Gastroesophageal sphincter (tissue), 4 donors: ENCODE measurements around the gene STXBP6. TPM values are rescaled to one million over a fixed set of nuclear protein-coding genes. Genes with fewer than 3 reads are reported as not detected.

ENCODE experiments used
- ATAC-seq: fragments of 150-250 bp; one replicate; pipeline ENCODE4 v1.9.1; 2016; ENCODE audit warnings: mild to moderate bottlenecking, moderate library complexity
- H3K27ac ChIP-seq, 4 donors: fragments of 200-600 bp; sonication (generic) in 3 of 4; 1 replicate in 3 of 4; 2 replicates in 1 of 4; pipeline ENCODE4 v1.5.1; 2016 to 2019
- H3K27me3 ChIP-seq: fragments of 200-600 bp; sonication (generic); one replicate; pipeline ENCODE4 v1.5.1; 2019
- H3K36me3 ChIP-seq, 2 donors: fragments of 200-600 bp; sonication (generic); one replicate each; pipeline ENCODE4 v1.5.1; 2019; ENCODE audit warnings: control low read depth in 1 of 2
- H3K4me1 ChIP-seq, 3 donors: fragments of 200-600 bp; sonication (generic); 1 replicate in 2 of 3; 2 replicates in 1 of 3; pipeline ENCODE4 v1.5.1; 2016 to 2019; ENCODE audit warnings: control low read depth in 2 of 3
- H3K4me3 ChIP-seq, 2 donors: fragments of 200-600 bp; sonication (generic); one replicate each; pipeline ENCODE4 v1.5.1; 2019; ENCODE audit warnings: mild to moderate bottlenecking in 1 of 2, moderate library complexity in 1 of 2
- H3K9me3 ChIP-seq, 3 donors: fragments of 200-600 bp; sonication (generic); one replicate each; pipeline ENCODE4 v1.5.1; 2017 to 2019; ENCODE audit warnings: control low read depth in 2 of 3
- EP300 ChIP-seq: sonication (generic); formaldehyde crosslinking; IDR thresholded peaks from one replicate; pipeline ENCODE4 v1.6.1; 2017; ENCODE audit warnings: antibody characterized with exemption, mild to moderate bottlenecking
- POLR2A ChIP-seq, 2 donors: fragments of 450-650 bp; IDR thresholded peaks; one replicate each; pipeline ENCODE4 v1.6.1; 2017; ENCODE audit warnings: antibody characterized with exemption in 2 of 2, mild to moderate bottlenecking in 2 of 2, moderate library complexity in 1 of 2
- POLR2AphosphoS5 ChIP-seq: sonication (generic); formaldehyde crosslinking; IDR thresholded peaks from one replicate; pipeline ENCODE4 v1.6.1; 2017; ENCODE audit warnings: antibody characterized with exemption
- WGBS, 2 donors: methylation state at CpG; one replicate each; pipeline ENCODE4 v1.1.5; 2018; ENCODE audit warnings: low coverage in 1 of 2; 5-methylcytosine and 5-hydroxymethylcytosine counted together
- total RNA-seq, 4 donors: library from RNA; depleted of rRNA; stranded (reverse); fragments of >200 nt; gene quantifications; one replicate each; pipeline ENCODE4 v1.1.0, GENCODE V29; 2016
- TF ChIP-seq, protein P1 (sequence below), 4 experiments: fragments of 200-600 bp in 2 of 4; fragments of 450-650 bp in 2 of 4; sonication (generic) in 1 of 4; IDR thresholded peaks; one replicate each; pipeline ENCODE4 v1.5.1; 2017 to 2019; ENCODE audit warnings: antibody characterized with exemption in 4 of 4, mild to moderate bottlenecking in 2 of 4, moderate library complexity in 2 of 4

Gene STXBP6
- total RNA-seq, 4 donors from 2014 or later = 29.3 to 55.7 (median 44.0) TPM

DNA sequence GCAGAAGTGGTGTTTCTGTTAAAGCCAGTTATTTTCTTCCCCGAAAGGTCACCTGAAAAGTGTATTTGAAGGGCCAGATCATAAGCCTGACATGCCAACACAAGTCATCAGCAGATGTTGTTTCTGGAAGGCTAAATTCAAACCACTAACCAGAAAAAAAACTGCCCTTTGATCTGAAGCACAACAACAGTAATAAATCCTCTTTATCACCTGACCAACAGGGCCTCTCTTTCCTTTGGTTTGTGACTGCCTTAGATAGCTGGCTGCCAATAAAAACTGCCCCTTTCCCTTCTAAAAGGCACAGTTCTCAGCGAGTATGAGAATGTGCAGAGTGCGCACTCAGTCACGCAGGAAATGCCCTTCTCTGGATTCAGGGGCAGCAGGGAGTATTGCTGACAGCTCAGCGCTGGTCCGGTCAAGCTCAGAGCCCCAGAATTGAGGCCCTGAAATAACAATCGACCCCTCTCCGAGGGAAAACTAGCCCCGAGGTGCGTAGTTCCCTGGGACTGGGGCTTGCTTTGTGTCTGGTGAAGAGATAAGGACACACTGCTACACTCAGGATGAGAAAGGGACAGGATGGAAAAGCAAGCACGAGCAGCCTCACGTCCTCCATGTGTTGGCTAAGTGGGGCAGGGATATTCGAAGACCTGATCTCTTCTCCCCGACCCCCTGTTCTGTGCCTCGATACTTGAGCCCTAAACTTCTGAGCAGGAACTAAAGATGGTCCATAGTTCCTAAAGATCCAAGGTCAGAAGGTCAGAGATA is 231.7 kb downstream of the STXBP6 start:
- WGBS, 2 donors = 53 to 83% methylated on average over 1 to 11 of the region's 15 CpGs
- Histone ChIP-seq H3K36me3 (peaks cover 0 to 27% of the 10 kb centered on the region in 2 donors), H3K4me1 (no peaks in the 10 kb centered on the region), H3K27me3 (no peaks in the 10 kb centered on the region), H3K9me3 (no peaks in the 10 kb centered on the region), H3K4me3 (no peak overlapping the region), H3K27ac (peak overlapping the region in 1 of 4 donors; percentile 24)
- TF ChIP-seq POLR2A (IDR thresholded peaks at IDR 0.05) (no peak), POLR2AphosphoS5 (no peak), EP300 (no peak)
- TF ChIP-seq, protein P1, sequence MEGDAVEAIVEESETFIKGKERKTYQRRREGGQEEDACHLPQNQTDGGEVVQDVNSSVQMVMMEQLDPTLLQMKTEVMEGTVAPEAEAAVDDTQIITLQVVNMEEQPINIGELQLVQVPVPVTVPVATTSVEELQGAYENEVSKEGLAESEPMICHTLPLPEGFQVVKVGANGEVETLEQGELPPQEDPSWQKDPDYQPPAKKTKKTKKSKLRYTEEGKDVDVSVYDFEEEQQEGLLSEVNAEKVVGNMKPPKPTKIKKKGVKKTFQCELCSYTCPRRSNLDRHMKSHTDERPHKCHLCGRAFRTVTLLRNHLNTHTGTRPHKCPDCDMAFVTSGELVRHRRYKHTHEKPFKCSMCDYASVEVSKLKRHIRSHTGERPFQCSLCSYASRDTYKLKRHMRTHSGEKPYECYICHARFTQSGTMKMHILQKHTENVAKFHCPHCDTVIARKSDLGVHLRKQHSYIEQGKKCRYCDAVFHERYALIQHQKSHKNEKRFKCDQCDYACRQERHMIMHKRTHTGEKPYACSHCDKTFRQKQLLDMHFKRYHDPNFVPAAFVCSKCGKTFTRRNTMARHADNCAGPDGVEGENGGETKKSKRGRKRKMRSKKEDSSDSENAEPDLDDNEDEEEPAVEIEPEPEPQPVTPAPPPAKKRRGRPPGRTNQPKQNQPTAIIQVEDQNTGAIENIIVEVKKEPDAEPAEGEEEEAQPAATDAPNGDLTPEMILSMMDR (IDR thresholded peaks at IDR 0.05) = no peak
- peak; percentile 41 for ATAC-seq

DNA sequence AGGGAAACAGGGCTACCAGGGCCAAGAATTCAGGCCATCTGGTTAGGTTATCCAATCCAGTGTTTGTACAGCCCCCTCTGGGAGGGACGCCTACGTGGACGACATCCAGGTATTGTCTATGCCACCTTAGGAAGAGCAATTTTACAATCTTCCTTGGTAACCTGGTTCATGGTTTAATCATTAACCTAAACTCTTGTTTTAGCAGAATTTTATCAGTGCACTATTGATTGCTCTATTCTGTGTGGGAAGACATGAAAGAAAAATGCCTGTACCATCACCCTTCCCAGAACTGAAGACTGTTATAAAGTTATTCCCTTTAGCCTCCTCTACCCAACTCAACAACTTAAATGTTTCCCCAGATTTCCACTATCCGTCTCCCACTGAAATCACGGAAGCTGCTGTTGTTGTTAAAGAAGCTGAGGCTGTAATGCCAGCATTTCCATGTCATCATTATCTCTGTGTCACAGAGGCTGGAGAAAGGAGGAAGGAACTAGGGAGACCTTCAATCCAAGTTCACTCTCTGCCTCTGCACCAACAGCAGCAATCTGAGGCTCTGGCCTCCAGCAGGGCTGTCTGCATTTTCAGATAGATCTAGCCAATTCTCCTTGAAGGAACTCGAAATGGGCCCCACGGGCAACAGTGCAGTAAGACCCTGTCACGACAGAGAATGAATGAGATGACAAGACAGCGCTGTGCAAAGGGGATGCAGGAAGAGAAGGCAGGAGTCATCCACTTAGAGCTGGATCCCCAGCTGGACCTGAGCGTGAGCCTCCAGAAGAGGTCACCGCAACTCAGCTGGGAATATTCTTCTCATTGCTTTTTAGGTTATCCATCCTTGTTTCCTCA is 232.5 kb downstream of the STXBP6 start:
- ATAC-seq = no peak
- Histone ChIP-seq H3K27ac (peak overlapping the region in 1 of 4 donors; percentile 24), H3K27me3 (no peaks in the 10 kb centered on the region), H3K36me3 (peaks cover 0 to 27% of the 10 kb centered on the region in 2 donors), H3K9me3 (no peaks in the 10 kb centered on the region), H3K4me1 (no peaks in the 10 kb centered on the region), H3K4me3 (no peak overlapping the region)
- TF ChIP-seq, protein P1 (IDR thresholded peaks at IDR 0.05) = peak in 1 of 4 experiments; percentile 44
- TF ChIP-seq POLR2A (IDR thresholded peaks at IDR 0.05) = no peak
- 54 to 82% methylated on average over 5 to 9 of the region's 11 CpGs for WGBS, 2 donors

DNA sequence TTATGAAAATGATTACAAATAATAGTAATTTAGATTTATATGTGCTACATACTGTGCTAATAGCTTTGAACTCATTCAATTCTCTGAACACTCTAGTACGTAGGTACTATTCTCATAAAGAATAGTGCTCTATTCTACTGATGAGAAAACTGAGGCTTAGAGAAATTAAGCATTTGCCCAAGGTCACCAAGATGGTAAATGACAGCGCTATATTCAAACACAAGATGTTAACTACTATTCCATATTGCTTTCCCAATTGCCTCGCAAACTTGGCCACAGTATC is 233.1 kb downstream of the STXBP6 start:
- Histone ChIP-seq H3K9me3 (no peaks in the 10 kb centered on the region), H3K27ac (no peak overlapping the region), H3K27me3 (no peaks in the 10 kb centered on the region), H3K36me3 (peaks cover 0 to 27% of the 10 kb centered on the region in 2 donors), H3K4me1 (no peaks in the 10 kb centered on the region), H3K4me3 (no peak overlapping the region)
- no peak for ATAC-seq
- 85 to 92% methylated on average over 2 to 3 of the region's 3 CpGs for WGBS, 2 donors
- TF ChIP-seq, protein P1 (IDR thresholded peaks at IDR 0.05) = no peak
- TF ChIP-seq EP300 (no peak), POLR2AphosphoS5 (no peak), POLR2A (IDR thresholded peaks at IDR 0.05) (no peak)

DNA sequence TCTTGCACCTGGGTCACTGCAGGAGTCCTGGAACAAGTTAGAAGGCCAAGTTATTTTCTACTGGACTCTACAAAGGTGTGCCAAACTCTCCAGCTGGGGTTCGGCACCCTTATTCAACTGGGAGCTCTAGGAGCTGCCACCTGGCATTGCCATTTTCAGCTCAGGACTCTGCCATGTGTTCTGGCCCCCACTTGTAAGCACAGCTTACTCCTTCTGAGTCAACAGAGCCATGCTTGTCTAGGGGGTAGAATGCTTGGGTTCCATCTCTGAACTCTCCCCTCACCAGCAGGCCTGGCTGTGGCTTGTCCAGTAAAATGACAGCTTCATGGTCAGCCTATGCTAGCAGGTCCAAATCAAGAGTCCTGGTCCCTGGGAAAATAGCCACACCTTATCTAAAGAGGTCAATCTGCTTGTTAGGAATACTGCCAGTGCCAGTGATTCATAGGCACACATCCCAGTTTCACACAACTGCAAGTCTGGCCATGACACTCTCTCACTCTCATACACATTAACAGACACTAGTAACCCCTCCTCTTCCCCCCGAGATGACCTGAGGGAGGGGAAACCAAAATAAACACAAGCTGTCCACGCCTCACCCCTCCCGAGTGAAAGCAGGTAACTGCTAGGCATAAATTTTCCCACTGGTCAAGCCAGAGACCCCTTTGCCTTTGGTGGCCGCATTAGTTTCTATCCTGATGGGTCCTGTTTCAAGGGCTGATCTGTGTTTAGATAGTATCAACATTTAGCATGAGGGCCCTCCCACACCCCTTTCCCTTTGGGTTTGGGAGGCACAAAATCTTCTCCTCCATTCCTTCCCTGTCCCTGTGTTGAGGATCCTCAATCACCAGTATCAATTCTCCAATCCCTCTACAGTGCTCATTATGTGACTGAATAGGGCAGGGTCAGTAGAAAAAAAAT is 233.7 kb downstream of the STXBP6 start:
- no peaks in the 10 kb centered on the region for H3K9me3 ChIP-seq
- TF ChIP-seq POLR2A (IDR thresholded peaks at IDR 0.05) = no peak
- TF ChIP-seq POLR2AphosphoS5 = no peak
- TF ChIP-seq, protein P1 (IDR thresholded peaks at IDR 0.05) = no peak
- no peak for TF ChIP-seq EP300
- H3K4me3 ChIP-seq = no peak overlapping the region
- peaks cover 0 to 2% (median 0%) of the 10 kb centered on the region in 3 donors for H3K4me1 ChIP-seq
- peaks cover 0 to 27% of the 10 kb centered on the region in 2 donors for H3K36me3 ChIP-seq
- no peak overlapping the region for H3K27ac ChIP-seq
- no peaks in the 10 kb centered on the region for H3K27me3 ChIP-seq
- WGBS, 2 donors = 65 to 75% methylated on average over 2 to 4 of the region's 5 CpGs
- ATAC-seq = no peak
